ENCODE data around the gene PTPN1. TPM values are rescaled to one million over a fixed set of nuclear protein-coding genes. Genes with fewer than 3 reads are reported as not detected.

PTPN1 gene
- total and polyA plus RNA-seq, 2 of the 4 experiments (the other 2 are of a cell fraction), result 31.7 to 37.4 TPM

GRCh38 chr20:50464725-50465650, 45.2 kb upstream of the PTPN1 start:
- peaks cover 13% of the 10 kb centered on the region for H3K4me1 ChIP-seq (ENCODE audit: control insufficient read depth, insufficient read depth, low read length)
- H4K5ac ChIP-seq (ENCODE audit: low read depth, low read length), result no peak overlapping the region
- H2BK15ac ChIP-seq (ENCODE audit: low read depth, low read length), result peak overlapping the region; percentile 13; the same call in 1 of the 3 replicates
- no peak overlapping the region for H3K9ac ChIP-seq (ENCODE audit: low read depth, low read length)
- no peak overlapping the region for H2BK5ac ChIP-seq (ENCODE audit: low read depth, low read length, poor library complexity, severe bottlenecking)
- peak overlapping the region; percentile 28; the same call in 1 of the 2 replicates for H2AK5ac ChIP-seq (ENCODE audit: low read depth, low read length)
- H3K14ac ChIP-seq (replicated peaks; ENCODE audit: low read depth, low read length), result no peak overlapping the region
- no peak overlapping the region for H3K27ac ChIP-seq (ENCODE audit: insufficient read depth, low read length)
- no peak overlapping the region for H3K23ac ChIP-seq (ENCODE audit: low read depth, low read length)
- BruUV-seq (replicated peaks), result no TSS peak
- H4K20me1 ChIP-seq (ENCODE audit: insufficient read depth, low read length), result no peaks in the 10 kb centered on the region
- H3K4me3 ChIP-seq (ENCODE audit: insufficient read depth, low read depth, low read length), result no peak overlapping the region
- ChIA-PET POLR2A (ENCODE audit: unreplicated experiment) (no interaction called here), CTCF (interaction anchor here (0.7 to 1.7 kb wide), 2 partner anchors 180 to 277 kb away, joined by 3 to 12 read pairs; no protein-coding TSS in a partner anchor)
- no peak overlapping the region for H2AK9ac ChIP-seq (replicated peaks; ENCODE audit: low read depth, low read length, poor library complexity)
- DNase-seq (peak; percentile 28), ATAC-seq (ENCODE audit: low read depth) (no peak)
- H3K9me1 ChIP-seq (ENCODE audit: insufficient read depth, low read length), result no peaks in the 10 kb centered on the region
- no peak overlapping the region for H2AFZ ChIP-seq (replicated peaks; ENCODE audit: low read length, poor library complexity)
- no peak overlapping the region for H3K18ac ChIP-seq (ENCODE audit: low read depth, low read length)
- intact Hi-C loops (cut with micrococcal nuclease) (loop anchor here (1.0 to 10.0 kb wide), 7 partner anchors 63 to 280 kb away; partner anchors contain the start of gene CEBPB), dilution Hi-C loops (cut with HindIII; ENCODE audit: low sequenced_read_pairs, unreplicated experiment) (no loop called here), in situ Hi-C loops (cut with MboI; ENCODE audit: low sequenced_read_pairs) (loop anchor here (5.0 to 10.0 kb wide), 3 partner anchors 112 to 280 kb away; no protein-coding TSS in a partner anchor)
- H2BK120ac ChIP-seq (ENCODE audit: low read depth, low read length), result 0 out of 2 replicates have a peak overlapping the region, but pooled peaks have one; percentile 4
- H3K27me3 ChIP-seq (ENCODE audit: control insufficient read depth, insufficient read depth, low read length), result no peaks in the 10 kb centered on the region
- H3K4ac ChIP-seq (ENCODE audit: low read depth, low read length), result no peak overlapping the region
- no peaks in the 10 kb centered on the region for H3K9me3 ChIP-seq (ENCODE audit: control insufficient read depth, insufficient read depth, low read length)
- H4K91ac ChIP-seq (ENCODE audit: insufficient read depth, low read depth, low read length), result no peak overlapping the region
- no peak overlapping the region for H2BK20ac ChIP-seq (ENCODE audit: low read depth, low read length)
- WGBS, 2 experiments (ENCODE audit: extremely low coverage in 2 of 2, insufficient read length in 1 of 2), result no CpG with 5 or more reads among the region's 14 CpGs
- H3K4me2 ChIP-seq (ENCODE audit: low read depth, low read length), result no peak overlapping the region
- H3K79me1 ChIP-seq (ENCODE audit: low read depth in 1 of 2, low read length in 2 of 2), result peaks cover 0 to 4% of the 10 kb centered on the region in 2 experiments; a peak in 2 of 4 replicates
- no peak overlapping the region for H3K56ac ChIP-seq (ENCODE audit: extremely low read depth, insufficient read depth, low read length)
- no peaks in the 10 kb centered on the region for H3K36me3 ChIP-seq (ENCODE audit: control insufficient read depth, insufficient read depth, low read length)
- H4K8ac ChIP-seq (ENCODE audit: low read depth in 2 of 2, low read length in 2 of 2), result no peak overlapping the region
- TF ChIP-seq NFE2L2 (IDR thresholded peaks at IDR 0.05; ENCODE audit: low read depth, low read length), result no peak
- TF ChIP-seq BHLHE40 (IDR thresholded peaks at IDR 0.05; ENCODE audit: low read depth, low read length), result no peak
- TF ChIP-seq USF2 (IDR thresholded peaks at IDR 0.05; ENCODE audit: low read depth, low read length), result no peak
- TF ChIP-seq MXI1 (IDR thresholded peaks at IDR 0.05; ENCODE audit: borderline replicate concordance, low read depth, low read length), result no peak
- no peak for TF ChIP-seq MAZ (IDR thresholded peaks at IDR 0.05; ENCODE audit: borderline replicate concordance, low read depth, low read length)
- no peak for TF ChIP-seq POLR2A (IDR thresholded peaks at IDR 0.05; ENCODE audit: low read depth, low read length)
- no peak for TF ChIP-seq FOS (IDR thresholded peaks at IDR 0.05; ENCODE audit: low read depth, low read length)
- no peak for TF ChIP-seq CEBPB (IDR thresholded peaks at IDR 0.05; ENCODE audit: low read depth, low read length)
- TF ChIP-seq, protein P1, sequence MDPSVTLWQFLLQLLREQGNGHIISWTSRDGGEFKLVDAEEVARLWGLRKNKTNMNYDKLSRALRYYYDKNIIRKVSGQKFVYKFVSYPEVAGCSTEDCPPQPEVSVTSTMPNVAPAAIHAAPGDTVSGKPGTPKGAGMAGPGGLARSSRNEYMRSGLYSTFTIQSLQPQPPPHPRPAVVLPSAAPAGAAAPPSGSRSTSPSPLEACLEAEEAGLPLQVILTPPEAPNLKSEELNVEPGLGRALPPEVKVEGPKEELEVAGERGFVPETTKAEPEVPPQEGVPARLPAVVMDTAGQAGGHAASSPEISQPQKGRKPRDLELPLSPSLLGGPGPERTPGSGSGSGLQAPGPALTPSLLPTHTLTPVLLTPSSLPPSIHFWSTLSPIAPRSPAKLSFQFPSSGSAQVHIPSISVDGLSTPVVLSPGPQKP (IDR thresholded peaks at IDR 0.05; ENCODE audit: borderline replicate concordance, low read depth, low read length), result no peak
- no peak for TF ChIP-seq RAD21 (IDR thresholded peaks at IDR 0.05; ENCODE audit: low read length)
- no peak for TF ChIP-seq RCOR1 (IDR thresholded peaks at IDR 0.05; ENCODE audit: insufficient replicate concordance, low read length)
- no peak for TF ChIP-seq RFX5 (IDR thresholded peaks at IDR 0.05; ENCODE audit: low read depth, low read length)
- no peak for TF ChIP-seq CHD1 (IDR thresholded peaks at IDR 0.05; ENCODE audit: low read depth, low read length)
- TF ChIP-seq SMC3 (IDR thresholded peaks at IDR 0.05; ENCODE audit: low read depth, low read length), result no peak
- no peak for TF ChIP-seq MAFK (IDR thresholded peaks at IDR 0.05; ENCODE audit: low read depth, low read length)
